Immature natural killer cell (primary cell): ENCODE measurements around the gene HOXA6. TPM values are rescaled to one million over a fixed set of nuclear protein-coding genes. Genes with fewer than 3 reads are reported as not detected.
A peak's percentile ranks its signal among the peaks of the same experiment; 100 is the strongest.

Experiments
- DNase-seq, 3 donors: peaks; one replicate each; pipeline ENCODE4 v3.0.0; 2022; ENCODE audit warnings: mixed read lengths in 1 of 3
- H3K27ac Mint-ChIP-seq, 6 donors: one replicate each; pipeline ENCODE4 v1.8.0; 2020; ENCODE audit warnings: mixed read lengths in 6 of 6, mild to moderate bottlenecking in 5 of 6, inconsistent platforms in 4 of 6, moderate library complexity in 3 of 6
- H3K27me3 Mint-ChIP-seq, 3 donors: one replicate each; pipeline ENCODE4 v1.8.0; 2020 to 2021; ENCODE audit warnings: low read depth in 3 of 3, mild to moderate bottlenecking in 3 of 3, mixed read lengths in 3 of 3, moderate library complexity in 3 of 3, inconsistent platforms in 1 of 3
- H3K36me3 Mint-ChIP-seq, 3 donors: one replicate each; pipeline ENCODE4 v1.8.0; 2020; ENCODE audit warnings: mixed read lengths in 3 of 3, inconsistent platforms in 2 of 3, mild to moderate bottlenecking in 2 of 3
- H3K4me1 Mint-ChIP-seq, 2 donors: one replicate each; pipeline ENCODE4 v1.8.0; 2020; ENCODE audit warnings: inconsistent platforms in 2 of 2, mild to moderate bottlenecking in 2 of 2, mixed read lengths in 2 of 2, moderate library complexity in 1 of 2
- H3K4me3 Mint-ChIP-seq, 5 donors: one replicate each; pipeline ENCODE4 v1.8.0; 2020; ENCODE audit warnings: mild to moderate bottlenecking in 5 of 5, mixed read lengths in 5 of 5, inconsistent platforms in 3 of 5, moderate library complexity in 3 of 5
- H3K9me3 Mint-ChIP-seq, 6 donors: one replicate each; pipeline ENCODE4 v1.8.0; 2020; ENCODE audit warnings: mild to moderate bottlenecking in 6 of 6, mixed read lengths in 6 of 6, inconsistent platforms in 4 of 6, moderate library complexity in 3 of 6
- polyA plus RNA-seq, 3 donors: library from polyadenylated mRNA; unstranded; fragments of 300-500 nt; fragmentation: Illumina TruSeq; gene quantifications; one replicate each; pipeline ENCODE4 v1.2.3, GENCODE V29; 2021

The HOXA6 gene
- polyA plus RNA-seq, 3 donors from 2014 or later: 0.52 to 3.8 TPM; not detected in 1

DNA sequence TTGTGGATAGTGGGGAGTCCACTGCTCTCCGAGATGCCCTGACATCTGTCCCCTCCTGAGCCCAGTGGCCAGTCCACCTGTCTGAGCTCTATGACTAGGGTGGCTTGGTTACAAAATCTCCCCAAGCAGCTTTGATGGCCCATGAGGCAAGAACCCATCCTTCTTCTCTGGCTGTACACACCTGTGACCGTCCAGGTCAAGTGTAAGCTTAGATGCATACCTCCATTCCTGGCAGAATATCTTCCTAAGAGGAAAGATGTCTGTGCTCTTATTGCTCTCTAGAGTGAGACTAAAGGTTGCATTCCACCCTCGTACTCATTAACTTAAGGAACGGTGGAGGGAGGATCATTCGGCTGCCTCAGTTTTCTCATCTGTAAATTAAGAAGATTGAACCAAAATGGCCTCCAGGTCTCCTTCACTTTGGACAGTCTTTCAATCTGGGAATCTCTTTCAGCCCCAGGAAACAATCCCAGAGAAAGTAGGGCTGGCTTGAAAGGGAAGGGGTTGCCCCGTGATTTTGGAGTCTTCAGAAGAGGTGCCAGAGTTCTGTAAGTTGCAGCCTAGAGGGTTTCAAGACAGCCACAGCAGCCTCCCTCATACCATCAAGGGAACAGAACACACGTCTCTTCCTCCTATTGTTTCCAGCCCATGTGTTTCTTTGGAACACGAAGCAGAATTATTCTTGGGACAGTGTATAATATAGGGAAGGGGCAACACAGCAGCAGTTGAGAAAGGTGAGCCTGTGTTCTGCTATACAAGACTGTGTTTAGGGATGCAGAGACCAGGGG, 22.5 kb downstream of the HOXA6 start:
- DNase-seq: no peak
- H3K4me1 Mint-ChIP-seq: no peaks in the 10 kb centered on the region
- H3K27me3 Mint-ChIP-seq: peaks cover 1 to 8% (median 6%) of the 10 kb centered on the region in 3 donors
- H3K4me3 Mint-ChIP-seq: no peak overlapping the region
- H3K36me3 Mint-ChIP-seq: peaks cover 0 to 7% (median 3%) of the 10 kb centered on the region in 3 donors
- no peak overlapping the region for H3K27ac Mint-ChIP-seq
- H3K9me3 Mint-ChIP-seq: no peaks in the 10 kb centered on the region

DNA sequence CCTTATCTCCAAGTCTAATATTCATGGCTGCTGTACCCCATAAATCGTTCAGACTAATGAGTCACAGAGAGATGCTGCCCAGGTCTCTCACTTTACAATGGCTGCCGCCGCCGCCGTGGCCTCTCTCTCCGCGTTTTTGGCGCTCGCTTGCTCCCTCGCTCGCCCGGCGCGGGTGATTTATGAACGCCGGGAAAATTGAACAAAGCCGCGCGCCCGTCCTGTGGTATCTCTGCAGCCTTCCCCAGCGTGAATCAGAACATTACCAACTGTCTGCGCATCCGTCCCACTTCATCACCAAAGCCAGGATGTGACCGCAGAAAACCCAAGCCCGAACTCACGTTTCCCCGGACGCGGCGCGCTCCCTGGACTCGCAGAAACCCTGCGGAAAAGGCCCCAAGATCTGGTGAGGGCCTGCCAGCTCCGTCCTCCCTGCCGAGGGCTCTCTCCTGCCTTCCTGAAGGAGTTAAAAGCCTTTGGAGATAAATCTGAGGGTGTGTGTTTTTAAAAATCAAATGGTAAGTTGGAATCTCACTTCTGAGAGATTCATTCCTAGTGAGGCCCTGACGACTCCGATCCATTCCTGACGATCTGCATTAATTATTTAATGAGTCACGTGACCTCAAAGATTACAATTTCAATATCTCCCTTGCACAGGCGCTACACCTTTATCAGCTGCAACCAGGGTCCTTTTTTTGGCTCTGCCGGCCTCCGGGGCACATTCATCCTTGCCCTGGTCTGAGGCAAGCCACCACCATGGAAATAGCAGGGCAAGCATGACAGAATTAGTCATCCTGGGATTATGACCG, 23.3 kb downstream of the HOXA6 start:
- peaks cover 0 to 7% (median 3%) of the 10 kb centered on the region in 3 donors for H3K36me3 Mint-ChIP-seq

GRCh38 chr7:27123477-27124053, 24.0 kb downstream of the HOXA6 start:
- no peaks in the 10 kb centered on the region for H3K9me3 Mint-ChIP-seq
- H3K27ac Mint-ChIP-seq: no peak overlapping the region
- no peak for DNase-seq
- H3K36me3 Mint-ChIP-seq: peaks cover 0 to 7% (median 3%) of the 10 kb centered on the region in 3 donors
- no peak overlapping the region for H3K4me3 Mint-ChIP-seq
- H3K27me3 Mint-ChIP-seq: peaks cover 1 to 6% (median 4%) of the 10 kb centered on the region in 3 donors
- no peaks in the 10 kb centered on the region for H3K4me1 Mint-ChIP-seq

More for the DNA sequence above, 23.3 kb downstream of the HOXA6 start:
- DNase-seq: no peak
- Mint-ChIP-seq H3K4me3 (no peak overlapping the region), H3K9me3 (no peaks in the 10 kb centered on the region), H3K4me1 (no peaks in the 10 kb centered on the region), H3K27ac (no peak overlapping the region), H3K27me3 (peaks cover 1 to 6% (median 4%) of the 10 kb centered on the region in 3 donors)

- peaks cover 1 to 6% (median 4%) of the 10 kb centered on the region in 3 donors for H3K27me3 Mint-ChIP-seq
- no peak overlapping the region for H3K27ac Mint-ChIP-seq
These were observed 24.5 kb downstream of the HOXA6 start for GRCh38 chr7:27123007-27123476.

DNA sequence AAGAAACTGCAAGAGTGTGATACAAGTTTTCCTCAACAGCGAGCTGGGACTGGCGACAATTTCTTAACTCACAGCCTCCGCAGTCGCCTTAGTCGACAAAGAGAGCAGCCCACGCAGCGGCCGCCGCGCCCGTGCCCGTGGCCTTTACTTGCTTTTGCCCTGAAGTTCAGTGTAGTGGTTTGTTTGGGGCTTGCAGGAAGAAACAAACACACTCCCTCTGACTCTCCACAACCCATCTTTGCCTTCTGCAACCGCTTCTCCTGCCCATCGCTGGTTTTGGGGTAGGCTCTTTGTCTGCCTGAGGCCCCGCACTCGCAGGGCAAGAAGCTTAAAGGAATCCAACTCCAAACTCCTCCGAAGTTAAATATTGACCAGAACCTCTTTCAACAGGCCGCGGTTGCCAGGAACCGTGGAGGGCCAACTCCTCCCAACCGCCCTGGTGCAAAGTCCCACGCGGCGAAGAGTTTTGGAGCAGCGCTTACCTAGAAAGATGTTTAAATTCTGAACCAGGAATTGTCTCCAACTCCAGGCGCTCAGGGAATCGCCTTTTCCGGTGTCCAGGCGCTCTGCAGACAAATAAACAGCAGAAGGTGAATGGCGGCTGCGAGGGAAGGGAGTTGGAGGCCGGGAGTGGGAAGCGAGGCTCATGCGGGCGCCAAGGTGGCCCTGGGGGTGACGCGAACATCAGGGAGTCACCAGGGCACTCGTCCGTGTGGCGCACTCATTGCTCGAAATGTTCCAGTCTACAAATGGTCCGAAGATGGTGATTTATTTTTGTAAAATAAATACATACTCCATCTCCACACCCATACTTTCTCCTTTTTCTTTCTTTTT, 25.3 kb downstream of the HOXA6 start:
- no peak overlapping the region for H3K4me3 Mint-ChIP-seq
- no peaks in the 10 kb centered on the region for H3K9me3 Mint-ChIP-seq
- no peak overlapping the region for H3K27ac Mint-ChIP-seq
- peaks cover 0 to 7% (median 3%) of the 10 kb centered on the region in 3 donors for H3K36me3 Mint-ChIP-seq
- H3K4me1 Mint-ChIP-seq: no peaks in the 10 kb centered on the region
- DNase-seq: no peak
- H3K27me3 Mint-ChIP-seq: peaks cover 1 to 6% (median 4%) of the 10 kb centered on the region in 3 donors

More at GRCh38 chr7:27123007-27123476, 24.5 kb downstream of the HOXA6 start:
- no peaks in the 10 kb centered on the region for H3K9me3 Mint-ChIP-seq
- no peak for DNase-seq
- no peaks in the 10 kb centered on the region for H3K4me1 Mint-ChIP-seq
- H3K4me3 Mint-ChIP-seq: no peak overlapping the region
- peaks cover 0 to 7% (median 3%) of the 10 kb centered on the region in 3 donors for H3K36me3 Mint-ChIP-seq

DNA sequence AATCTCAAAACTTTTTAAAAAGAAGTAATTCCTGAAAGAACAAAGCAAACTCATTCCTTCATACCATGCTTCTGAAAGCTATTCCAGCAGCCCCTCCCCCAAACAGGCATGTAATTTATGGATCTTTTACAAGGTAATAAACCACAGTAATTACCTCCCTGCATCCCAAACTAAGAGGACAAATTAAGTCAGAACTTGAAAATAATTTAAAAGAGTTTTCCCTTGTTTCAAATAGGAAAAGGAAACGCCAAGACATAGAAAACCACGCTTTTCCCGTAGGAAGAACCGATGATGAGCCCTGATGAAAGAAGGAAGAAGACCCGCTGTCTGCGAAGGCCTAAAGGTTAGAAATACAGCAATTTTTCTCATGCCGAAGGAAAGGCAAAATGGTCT, 25.9 kb downstream of the HOXA6 start:
- Mint-ChIP-seq H3K9me3 (no peaks in the 10 kb centered on the region), H3K4me1 (no peaks in the 10 kb centered on the region), H3K27me3 (peaks cover 1 to 4% (median 3%) of the 10 kb centered on the region in 3 donors), H3K36me3 (peaks cover 0 to 7% (median 3%) of the 10 kb centered on the region in 3 donors), H3K27ac (no peak overlapping the region), H3K4me3 (no peak overlapping the region)
- DNase-seq: no peak

DNA sequence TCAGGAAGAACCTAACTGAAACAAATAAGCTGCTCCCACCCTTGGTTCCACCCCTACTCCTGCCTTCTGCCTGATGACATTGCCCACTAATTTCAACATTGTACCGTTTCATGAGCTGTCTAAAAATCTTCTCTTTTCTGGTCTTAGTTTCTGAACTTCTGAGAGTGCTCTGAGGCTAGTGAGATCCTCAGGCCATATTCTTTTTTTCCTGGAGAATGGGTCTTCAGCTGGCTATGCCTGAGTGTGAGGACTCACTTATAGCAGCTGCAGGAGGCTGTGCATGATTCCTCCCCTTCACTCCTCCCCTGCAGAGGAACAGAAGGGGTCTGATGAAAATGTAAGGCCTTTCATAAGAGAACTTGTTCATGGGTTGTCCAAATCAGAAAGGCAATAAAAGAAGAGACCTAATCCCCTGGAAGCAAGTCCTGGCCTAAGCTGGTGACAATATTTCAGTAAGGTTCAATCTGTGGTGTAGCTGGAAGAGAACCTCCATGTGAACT, 28.1 kb downstream of the HOXA6 start:
- Mint-ChIP-seq H3K9me3 (no peaks in the 10 kb centered on the region), H3K36me3 (peaks cover 0 to 6% (median 3%) of the 10 kb centered on the region in 3 donors), H3K4me1 (no peaks in the 10 kb centered on the region), H3K4me3 (no peak overlapping the region), H3K27me3 (peaks cover 0 to 2% (median 0%) of the 10 kb centered on the region in 3 donors), H3K27ac (no peak overlapping the region)
- no peak for DNase-seq

GRCh38 chr7:27118580-27118979, 29.0 kb downstream of the HOXA6 start:
- Mint-ChIP-seq H3K9me3 (no peaks in the 10 kb centered on the region), H3K27me3 (no peaks in the 10 kb centered on the region)

DNA sequence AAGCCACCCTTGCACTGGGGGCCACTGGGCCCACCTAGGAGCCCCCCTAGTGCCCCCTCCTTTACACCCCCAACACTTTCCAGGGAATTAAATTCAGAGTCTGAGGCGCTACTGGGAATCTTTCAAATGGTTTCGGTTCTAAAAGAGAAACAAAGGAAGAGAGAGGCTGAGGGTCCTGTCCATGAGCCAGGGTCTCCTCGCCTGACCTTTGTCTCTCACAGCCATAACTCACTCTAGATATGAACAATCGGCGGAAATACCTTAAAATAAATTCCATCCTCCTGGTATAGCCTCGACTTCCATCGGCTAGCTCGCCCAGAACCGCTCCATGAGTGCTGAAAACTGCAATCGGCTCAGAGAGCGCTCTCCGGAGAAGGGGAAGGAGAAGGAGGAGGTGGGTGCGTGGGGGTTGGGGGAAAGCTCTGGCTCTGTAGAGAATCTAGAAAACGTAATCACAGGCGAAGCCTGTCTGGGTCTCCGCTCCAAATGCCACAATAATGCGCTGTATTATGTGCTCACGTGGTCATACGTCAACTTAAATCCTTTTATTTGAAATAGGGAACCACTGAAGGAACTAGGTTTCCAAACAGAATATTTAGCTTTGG, 29.6 kb downstream of the HOXA6 start:
- Mint-ChIP-seq H3K36me3 (peaks cover 0 to 4% (median 3%) of the 10 kb centered on the region in 3 donors), H3K27me3 (peaks cover 0 to under 1% (median 0%) of the 10 kb centered on the region in 3 donors), H3K27ac (no peak overlapping the region), H3K4me1 (no peaks in the 10 kb centered on the region), H3K4me3 (no peak overlapping the region), H3K9me3 (no peaks in the 10 kb centered on the region)
- DNase-seq: no peak

More at GRCh38 chr7:27118580-27118979, 29.0 kb downstream of the HOXA6 start:
- H3K27ac Mint-ChIP-seq: no peak overlapping the region
- peaks cover 0 to 4% (median 3%) of the 10 kb centered on the region in 3 donors for H3K36me3 Mint-ChIP-seq
- DNase-seq: no peak
- H3K4me3 Mint-ChIP-seq: no peak overlapping the region
- H3K4me1 Mint-ChIP-seq: no peaks in the 10 kb centered on the region

GRCh38 chr7:27116962-27117886, 30.4 kb downstream of the HOXA6 start:
- no peaks in the 10 kb centered on the region for H3K4me1 Mint-ChIP-seq
- H3K4me3 Mint-ChIP-seq: no peak overlapping the region
- no peak overlapping the region for H3K27ac Mint-ChIP-seq
- peaks cover 0 to 4% (median 3%) of the 10 kb centered on the region in 3 donors for H3K36me3 Mint-ChIP-seq
- peaks cover 0 to 2% (median 0%) of the 10 kb centered on the region in 3 donors for H3K27me3 Mint-ChIP-seq
- H3K9me3 Mint-ChIP-seq: no peaks in the 10 kb centered on the region
- DNase-seq: no peak

- no peak for DNase-seq
- no peak overlapping the region for H3K4me3 Mint-ChIP-seq
- H3K27me3 Mint-ChIP-seq: peaks cover 0 to 2% (median 0%) of the 10 kb centered on the region in 3 donors
- H3K9me3 Mint-ChIP-seq: no peaks in the 10 kb centered on the region
- peaks cover 0 to 4% (median 0%) of the 10 kb centered on the region in 3 donors for H3K36me3 Mint-ChIP-seq
- H3K4me1 Mint-ChIP-seq: no peaks in the 10 kb centered on the region
- H3K27ac Mint-ChIP-seq: peak overlapping the region in 1 of 6 donors; percentile 50
These were observed 31.3 kb downstream of the HOXA6 start for GRCh38 chr7:27116031-27116961.
